DOHH2 (cell line): Measurements from ENCODE around the gene AKAIN1.

Experiments used
- CTCF ChIP-seq: fragments of 200-600 bp; sonication (generic); IDR thresholded peaks from one replicate; pipeline ENCODE4 v1.5.1; 2014; ENCODE audit warnings: antibody characterized with exemption, mild to moderate bottlenecking, low read depth, low read length; ENCODE audit not compliant: poor library complexity, severe bottlenecking
- EZH2phosphoT487 ChIP-seq: fragments of 200-600 bp; sonication (generic); IDR thresholded peaks from 2 replicates; pipeline ENCODE4 v1.6.1; 2017; ENCODE audit warnings: borderline replicate concordance, mild to moderate bottlenecking, antibody characterized with exemption, low read length, moderate library complexity, mixed read lengths

- TF ChIP-seq CTCF, result no peak
- TF ChIP-seq EZH2phosphoT487, result no peak
Observed at GRCh38 chr18:5122272-5122671, 74.8 kb downstream of the AKAIN1 start.
